Non-pigmented ciliary epithelial cell (primary cell): ENCODE data around the gene BCL6.

Experiments used
- DNase-seq: peaks from one replicate; pipeline ENCODE4 v3.0.0-alpha.2; 2010; ENCODE audit warnings: low read depth

Gene BCL6

DNA sequence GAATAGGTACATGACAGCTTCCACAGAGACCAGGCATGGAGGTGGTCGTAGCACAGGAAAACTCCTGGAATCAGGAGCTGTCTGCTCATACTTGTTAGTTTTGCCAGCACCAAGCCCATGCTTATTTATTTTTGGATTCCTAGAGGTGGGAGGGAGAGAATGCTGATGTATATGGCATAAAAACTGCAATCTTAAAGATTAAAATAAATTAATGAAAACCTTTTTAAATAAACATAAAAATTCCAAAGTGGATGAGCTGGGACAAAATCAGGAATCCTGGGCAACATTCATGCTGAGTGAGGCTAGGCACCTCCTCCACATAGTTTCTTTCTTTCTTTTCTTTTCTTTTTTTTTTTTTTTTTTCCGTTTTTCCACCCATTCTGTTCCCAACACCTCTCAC lies 14.3 kb upstream of the BCL6 start:
- DNase-seq = no peak

DNA sequence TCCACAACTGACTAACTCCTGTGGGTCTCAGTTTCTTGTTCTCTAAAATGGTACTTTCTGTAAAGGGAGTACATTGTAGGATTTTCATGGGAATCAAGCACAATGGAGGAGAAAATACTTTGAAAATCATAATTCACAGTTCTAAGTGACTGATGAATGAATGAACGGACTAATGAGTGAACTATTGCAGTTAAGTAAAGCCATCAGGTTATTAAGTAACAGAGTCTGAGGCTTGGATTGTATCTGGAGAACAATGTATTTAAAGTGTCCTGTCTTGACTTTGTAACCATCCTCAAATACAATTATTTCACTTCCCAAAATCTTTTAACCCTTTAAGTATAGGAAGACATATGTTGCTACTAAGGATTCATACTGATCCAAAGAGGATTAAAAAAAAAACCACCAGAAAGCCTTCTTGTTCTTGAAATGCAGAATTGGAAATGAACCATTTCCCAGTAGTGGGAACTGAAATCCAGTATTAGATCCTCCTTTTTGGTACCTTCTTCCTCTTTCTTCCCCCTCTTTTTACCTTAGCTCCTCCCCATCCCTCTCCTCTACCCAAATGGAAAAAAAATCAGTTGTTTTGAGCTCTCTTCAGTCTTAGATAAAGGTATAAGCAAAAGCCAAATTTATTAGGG lies 13.2 kb upstream of the BCL6 start:
- no peak for DNase-seq

DNA sequence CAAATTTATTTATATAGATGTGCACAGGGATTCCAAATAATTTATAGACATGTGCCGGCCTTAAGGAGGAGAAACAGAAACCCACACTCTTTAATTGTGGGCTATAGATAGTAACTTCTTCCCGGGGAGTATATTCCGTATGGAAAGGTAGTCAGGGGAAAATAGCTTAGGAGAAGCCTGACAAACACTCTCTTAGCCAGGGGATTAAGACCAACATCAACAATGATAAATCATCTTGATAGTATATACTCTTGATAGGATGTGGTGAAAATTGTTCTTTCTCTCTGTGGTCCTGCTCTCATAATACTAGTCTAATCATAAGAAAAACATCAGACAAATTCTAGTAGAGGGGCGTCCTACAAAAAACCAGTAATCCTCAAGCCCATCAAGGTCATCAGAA lies 8.2 kb upstream of the BCL6 start:
- no peak for DNase-seq

DNA sequence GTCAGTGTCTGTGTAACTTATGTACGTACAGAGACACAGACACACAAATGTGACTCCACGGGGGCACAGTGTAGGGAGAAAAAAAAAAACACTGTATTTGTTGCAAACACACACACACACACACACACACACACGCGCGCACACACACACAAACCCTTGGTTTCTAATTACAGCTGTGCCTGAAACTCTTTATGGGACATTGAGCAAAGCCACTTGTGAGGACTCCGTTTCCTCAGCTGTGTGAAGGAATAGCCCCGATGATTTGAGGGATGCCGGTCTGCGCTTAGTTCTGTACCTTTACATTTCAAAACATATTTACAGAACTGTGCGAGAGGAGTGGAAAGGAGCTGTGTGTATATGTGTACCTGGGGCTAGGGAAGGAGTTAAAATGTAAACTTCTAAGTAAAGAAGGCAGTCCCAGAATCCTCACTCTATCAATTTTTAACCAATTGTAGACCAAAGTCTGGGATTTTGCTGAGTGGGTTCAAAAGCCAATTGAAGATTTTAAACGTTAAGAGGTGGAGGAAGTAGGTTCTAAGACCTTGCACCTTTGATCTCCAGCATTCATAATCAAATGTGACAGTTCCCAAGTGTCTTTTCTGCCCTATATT lies 5.3 kb upstream of the BCL6 start:
- DNase-seq = no peak

DNA sequence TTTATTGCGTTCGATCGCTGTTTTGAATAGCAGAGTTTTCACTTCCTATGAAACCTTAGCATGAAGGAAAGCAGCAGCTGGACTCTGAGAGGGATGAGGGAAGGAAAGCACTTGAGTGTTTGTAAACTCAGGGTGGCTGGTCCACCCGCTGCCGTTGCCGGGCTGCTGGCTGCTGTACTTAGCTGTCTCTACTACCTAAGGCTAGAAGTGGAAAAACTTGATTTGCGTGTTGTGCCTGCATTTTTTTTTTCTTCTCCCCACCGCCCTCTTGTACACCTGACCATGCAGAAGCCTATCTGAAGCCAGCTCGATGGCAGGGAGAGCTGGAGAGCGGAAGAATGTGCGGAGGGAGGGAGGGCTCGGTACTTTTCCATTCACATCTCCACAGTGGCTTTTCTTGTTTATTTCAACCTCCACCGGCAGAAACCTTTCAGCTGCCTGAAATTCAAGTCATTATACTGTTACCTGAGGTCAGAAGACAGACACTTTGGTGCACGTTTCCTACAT lies 4.8 kb upstream of the BCL6 start:
- DNase-seq = no peak

DNA sequence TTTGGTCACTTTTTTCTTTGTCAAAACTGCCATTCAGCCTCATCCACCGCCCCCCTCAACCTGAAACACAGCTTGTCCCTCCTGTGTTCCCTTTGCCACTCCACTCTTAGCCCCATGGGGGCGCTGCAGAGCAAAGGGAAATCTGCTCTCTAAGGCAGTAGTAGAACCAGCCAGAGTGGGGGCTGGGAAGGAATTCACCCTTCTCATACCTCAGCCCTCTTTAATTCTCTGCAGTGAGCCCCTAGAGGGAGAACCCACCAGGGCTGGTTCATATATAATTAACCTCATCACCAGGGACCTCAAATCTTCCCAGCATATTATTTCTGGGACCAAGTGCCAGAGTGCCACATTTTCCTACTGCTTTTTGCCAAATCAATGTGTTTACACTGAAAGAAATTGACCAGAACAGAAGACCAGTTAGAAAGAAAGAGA lies 2.8 kb upstream of the BCL6 start:
- no peak for DNase-seq

DNA sequence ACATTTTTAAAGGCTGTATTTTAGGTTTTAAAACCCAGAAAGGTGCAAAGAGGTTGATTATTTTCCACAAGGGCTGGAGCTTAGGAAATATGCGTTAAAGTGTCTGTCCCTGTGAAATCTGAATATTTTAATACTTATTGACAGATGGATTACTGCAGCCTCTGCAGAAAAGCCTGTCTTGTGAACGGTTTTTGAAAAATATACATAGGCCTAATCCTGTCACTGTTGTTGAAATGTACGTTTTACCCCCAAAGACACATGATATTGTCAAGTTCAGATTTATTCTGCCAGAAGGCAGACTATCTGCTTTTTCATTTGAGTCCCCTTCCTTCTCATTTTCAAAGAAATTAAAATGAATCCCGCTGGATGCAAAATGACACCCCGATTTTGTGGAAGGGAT lies 2.2 kb upstream of the BCL6 start:
- no peak for DNase-seq

DNA sequence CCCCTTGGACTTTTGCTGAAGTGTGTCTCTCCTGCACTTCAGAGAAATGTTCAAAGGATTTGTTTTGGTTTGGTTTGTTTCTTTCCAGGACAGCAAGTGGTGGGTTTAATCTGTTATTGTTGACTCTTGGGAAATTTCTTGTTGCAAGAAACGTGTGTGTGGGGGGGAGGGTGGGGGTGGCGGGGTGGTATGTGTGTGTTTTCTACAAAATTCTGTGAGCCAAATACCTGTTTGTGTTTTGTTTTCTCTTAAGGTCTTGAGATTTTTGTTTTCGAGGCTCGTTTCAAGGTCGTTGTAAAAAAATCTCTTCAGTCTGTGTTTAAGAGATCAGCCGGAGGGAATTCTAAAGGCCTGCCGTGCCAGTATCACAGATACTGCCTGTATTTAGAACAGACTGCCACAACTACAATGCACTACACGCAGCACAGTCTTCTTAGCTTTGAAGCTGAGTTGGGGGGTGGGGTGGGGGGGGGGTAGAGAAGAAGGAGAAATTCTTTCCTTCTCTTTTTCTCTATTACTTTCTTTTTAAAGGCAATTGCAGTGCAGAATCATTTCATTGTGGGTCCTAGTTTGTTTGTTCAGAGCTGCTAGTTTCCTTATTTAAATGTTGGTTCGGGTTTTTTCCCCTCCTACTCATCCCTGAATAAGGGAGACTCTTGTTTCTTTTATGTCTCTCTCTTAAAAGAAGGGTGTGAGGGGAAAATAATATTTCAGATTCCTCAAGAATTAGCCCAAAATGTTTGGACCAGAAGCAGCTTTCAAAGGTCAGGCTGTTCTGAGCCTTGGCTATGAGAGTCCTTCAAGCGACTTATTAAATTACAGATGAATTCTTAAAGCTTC lies 1.4 kb upstream of the BCL6 start:
- DNase-seq = no peak

DNA sequence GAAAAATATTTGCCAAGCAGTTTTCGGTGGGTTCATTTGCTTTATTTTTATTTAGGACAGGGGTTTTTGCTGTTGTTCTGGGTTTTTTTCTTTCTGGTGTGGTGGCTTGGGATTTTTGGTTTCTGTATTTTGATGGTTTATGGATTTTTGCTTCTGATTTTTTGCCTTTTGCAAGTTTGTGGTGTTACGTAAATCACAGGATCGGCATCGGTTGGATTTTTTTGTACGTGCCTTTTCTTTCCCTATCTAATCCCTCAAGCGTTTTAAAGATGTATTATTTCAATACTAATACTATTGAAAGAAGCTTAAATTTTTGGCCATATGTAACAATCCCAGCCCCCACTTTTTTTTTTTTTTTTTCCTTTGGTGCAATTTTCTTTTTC lies 782 bp upstream of the BCL6 start:
- DNase-seq = no peak

DNA sequence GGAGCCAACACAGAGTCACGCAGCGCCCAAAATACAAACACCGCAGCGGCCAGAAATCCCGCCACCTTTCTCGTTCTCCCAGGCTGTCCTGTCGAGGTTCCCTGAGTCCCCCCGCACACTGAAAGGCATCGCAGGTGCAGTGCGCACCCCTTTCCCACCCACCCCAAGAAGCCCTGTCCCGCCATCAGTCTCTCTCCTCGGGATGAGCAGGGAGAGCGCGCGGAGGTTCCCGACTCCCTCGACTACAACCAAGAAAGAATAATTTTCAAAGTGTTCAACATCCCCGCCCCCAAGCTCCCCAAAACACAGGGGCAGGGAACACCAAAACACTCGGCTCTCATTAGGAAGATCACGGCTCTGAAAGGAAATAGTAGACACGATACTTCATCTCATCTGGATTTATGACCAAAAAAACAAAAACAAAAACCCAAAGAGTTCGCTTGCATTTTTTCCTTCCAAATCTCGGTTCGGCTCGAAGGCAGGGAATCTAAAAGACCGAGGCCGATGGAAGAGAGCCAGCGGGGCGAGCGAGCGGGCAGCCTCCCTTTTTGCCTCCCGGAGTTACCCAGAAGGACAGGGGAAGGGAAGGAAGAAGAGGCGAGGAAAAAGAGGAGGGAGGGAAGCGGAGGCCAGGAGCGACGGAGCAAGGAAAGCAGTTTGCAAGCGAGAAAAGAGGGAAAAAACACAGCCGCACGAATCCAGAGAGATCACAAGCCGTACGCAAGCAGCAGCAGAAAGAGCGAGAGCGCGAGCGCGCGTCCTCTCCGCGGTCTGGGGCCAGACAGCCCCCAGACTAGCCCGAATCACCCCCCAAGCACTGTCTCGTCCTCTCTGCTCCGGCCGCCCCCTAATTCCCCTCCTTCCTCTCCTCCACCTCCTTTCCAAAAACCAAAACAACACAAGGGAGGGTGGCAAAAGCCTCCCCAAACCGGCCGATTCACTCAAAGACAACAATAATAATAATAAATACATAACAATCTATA lies 808 bp downstream of the BCL6 start:
- no peak for DNase-seq

DNA sequence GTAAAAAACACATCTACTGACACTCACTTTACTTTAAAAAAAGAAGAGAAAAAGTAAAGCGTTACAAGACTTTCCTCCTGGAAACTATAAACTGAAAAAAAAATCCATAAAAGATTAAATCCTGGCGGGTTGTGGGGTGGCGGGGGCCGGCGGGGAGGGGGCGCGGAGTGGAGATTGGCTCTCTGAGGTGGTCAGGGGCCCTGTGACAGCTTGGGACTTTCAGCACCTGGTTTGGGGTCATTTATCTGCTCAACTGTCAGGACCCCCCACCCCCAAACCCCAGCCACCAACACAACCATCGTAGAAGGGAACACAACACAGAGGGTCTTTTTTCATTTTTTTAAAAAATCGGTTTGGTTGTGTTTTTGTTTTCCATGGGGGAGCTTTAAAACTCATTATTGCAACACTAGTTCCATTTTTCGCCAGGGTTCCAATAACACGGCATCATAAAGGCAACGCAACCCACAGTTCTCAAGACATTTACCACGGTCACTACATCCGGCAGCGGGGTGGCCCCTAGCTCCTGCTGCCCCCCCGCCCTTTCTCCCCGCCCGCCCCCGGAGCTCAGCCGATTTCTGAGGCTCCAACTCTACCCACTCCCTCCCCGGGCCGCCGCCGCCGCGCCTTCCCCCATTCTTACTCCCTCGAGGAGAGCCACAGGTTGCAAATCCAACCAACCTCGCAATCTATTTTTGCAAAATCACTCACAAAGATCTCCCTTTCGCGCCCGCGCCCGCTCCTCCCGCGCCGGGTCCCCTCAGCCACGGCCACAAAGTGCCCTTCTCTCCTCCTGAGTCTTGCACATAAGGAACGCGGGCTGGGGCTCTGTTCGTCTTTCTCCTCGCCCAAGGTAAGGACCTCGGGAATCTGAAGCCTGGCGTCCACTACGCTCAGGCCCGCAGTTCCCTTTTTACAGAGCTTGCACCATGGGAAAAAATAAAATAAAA lies 1.8 kb downstream of the BCL6 start:
- no peak for DNase-seq

DNA sequence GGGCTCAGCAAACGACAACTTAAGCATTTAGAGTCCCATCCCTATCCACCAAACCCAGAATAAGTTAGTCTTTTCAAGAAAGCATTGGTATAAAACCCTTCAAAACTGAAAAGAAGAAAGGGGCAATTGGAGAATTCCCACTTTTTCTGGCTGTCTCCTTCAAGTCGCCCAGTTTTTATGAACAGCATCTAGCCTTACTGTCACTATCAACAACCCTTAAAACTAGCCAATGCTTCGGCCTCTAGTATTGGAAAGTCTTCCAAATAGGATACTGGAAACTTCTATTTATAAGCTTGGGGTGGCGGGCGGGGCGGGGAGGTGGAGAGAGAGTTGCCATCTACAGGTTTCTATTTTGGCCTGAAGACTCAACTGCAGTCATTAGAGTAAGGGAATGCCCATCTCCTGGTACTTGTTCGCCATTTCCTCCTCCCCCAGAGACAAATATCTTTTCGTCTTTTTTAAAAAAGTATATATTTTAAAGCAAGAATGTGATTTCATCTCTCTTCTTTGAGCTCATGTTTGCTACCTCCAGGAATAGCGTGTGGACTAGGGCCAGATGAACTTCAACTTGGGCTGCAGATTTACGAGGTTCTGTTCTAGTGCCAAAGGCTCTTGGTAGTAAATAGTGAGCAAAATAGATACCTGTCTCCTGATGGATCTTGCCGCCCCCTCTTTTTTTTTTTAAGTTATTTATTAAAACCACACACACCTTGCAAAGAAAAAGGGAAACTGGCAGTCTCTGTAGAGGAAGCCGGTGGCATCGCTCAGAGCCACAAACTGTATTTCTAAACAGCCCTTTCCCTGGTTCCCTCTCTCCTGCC lies 2.7 kb downstream of the BCL6 start:
- no peak for DNase-seq

DNA sequence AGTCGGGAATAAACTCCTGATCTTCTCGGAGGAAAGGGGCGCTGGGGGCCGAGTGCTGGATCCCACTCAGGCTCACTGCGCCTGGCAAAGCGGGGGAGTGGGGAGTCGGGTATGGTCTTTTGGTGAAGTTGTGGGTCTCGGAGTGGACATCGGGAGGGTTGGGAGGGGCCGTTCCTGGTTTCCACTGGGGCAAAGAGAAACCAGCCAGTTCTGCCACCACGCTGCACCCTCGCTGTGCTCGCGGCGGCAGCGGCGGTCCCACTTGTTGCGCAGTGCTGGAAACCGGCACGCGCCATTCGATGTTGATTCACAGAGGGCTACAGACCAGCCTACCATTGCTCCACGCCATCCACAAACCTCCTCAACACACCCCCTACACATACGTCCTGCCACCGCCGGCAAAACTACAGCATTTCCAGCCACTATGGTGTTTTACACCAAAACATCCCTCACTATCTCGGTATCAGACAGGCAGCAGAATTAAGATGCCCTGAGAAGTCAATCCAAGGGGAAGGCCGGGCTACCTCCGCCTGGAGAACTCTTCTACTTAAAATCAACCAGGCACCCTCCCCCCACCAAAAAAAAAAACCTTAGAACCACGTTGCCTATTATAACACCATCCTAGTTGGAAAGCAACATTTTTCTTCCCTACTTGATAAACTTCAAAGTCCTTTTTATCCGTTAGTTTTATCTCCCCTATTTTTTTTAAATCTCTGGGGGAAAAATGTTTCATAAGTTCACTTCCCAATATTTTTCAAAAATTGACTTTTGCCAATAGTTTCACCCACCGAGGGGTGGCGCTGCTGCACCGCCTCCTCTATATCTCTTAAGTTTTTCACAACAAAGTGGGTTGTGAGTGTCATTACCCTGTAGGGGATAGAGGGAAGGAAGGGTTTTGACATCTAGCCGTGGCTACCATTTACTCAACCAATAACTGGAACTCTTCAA lies 3.6 kb downstream of the BCL6 start:
- no peak for DNase-seq

DNA sequence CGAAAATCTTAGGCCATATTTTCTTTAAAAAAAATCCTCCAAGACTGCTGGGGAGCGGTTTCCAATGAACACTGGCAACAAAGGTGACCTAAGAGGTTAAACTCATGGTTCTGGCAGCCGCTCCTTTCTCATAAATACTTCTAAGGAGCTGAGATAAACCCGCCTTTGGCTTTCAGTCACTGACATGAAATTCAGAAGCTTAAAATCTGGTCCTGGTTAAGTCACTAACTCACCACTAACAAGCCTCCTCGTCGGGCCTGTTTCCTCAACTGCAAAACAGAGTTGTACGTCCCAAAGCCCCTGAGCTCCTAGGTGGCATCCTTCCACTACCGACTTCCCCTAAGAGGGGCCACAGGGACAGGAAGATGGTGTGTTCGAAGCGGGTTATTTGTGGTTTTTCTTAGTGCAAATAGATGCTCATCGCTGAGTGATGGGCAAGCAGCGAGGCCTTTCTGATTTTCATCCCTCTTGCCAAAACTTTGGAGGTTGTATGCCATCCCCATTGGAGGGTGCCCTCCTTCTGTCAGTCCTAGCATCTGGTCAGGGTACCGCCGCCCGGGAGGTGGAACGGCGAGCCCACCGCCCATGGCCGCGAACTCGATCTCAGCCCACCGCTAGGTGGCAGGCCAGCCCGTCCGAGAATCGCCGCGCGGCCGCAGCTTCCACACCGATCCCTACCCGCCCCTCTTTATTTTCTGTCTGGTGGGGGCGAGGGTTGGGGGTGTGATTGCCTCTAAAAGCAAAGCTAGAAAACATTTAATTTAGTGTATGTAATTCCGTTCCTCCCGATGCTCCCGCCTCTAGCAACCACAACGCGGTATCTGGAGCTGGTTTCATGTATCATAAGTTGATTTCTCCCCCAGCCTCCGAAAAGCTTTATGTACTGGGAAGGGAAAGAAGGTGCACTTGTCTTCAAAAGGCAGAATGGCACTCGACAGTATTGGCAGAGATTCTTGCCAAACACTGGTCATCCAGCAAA lies 4.6 kb downstream of the BCL6 start:
- no peak for DNase-seq

DNA sequence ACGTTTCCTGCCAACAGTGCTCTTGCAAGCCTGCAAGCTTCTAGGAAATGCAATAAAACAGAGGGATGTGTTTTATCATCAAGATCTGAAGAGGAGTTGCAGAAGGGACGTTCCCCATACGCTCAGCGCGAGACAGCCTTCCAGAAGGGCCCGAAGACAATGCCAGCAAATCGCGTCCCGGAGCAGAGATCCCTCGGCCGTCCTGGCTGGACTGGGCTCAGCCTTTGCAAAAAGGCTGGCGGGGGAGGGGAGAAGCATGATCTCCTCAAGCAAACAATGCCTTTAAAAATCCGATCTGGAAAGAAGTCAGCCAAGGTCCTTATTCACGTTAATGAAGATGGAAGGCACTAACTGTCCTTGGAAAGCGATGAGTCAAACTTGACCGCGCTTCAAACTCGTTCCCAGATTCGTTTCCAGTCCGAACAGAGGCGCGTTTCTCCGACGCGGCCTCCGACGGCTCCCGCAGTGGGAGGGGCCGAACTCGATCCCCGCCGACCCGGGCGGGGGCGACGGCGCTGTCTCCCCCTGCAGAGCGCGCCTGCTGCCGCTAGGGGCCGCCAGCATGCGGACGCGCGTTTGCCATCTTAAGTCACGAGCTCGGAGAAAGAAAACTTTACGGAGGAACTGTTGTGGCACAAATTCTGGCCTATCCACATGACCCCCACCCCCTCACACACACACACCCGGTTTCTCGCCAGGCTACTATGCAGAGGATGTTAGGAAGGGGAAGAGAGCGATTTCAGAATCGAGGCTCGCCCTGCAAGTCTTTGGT lies 5.5 kb downstream of the BCL6 start:
- DNase-seq = no peak

DNA sequence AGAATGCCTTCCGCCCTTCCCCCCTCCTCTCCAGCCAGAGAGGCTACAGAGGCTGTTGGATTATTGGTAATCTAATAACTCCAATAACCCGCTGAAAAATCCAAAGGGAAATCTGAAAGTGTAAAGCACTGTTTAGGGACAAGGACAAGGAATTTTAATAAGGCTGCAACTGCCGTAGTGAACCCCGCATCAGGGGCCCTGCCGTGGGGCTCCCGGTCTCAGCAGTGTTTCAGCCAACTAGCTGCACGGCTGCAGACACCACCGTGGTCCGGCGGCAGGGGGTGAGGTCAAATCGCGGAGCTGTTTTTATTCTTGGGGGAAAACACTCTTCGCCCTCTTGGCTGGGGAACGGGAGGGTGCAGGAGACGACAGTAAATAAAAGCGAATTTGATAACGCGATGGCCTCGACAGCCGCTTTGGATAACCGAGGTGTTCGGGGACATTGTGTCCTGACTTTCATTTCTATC lies 6.1 kb downstream of the BCL6 start:
- no peak for DNase-seq
